A549 (cell line): ENCODE data around the gene LHX2. TPM values are rescaled to one million over a fixed set of nuclear protein-coding genes. Genes with fewer than 3 reads are reported as not detected.

Experiments used
- ATAC-seq, 2 experiments: fragments of 200-7000 bp in 1 of 2; fragments of >200 bp in 1 of 2; cut with Nextera tagmentation in 1 of 2; cut with Tn5 transposase in 1 of 2; 3 replicates each; pipeline versions ENCODE4 v1.8.0 to v1.9.1; 2018 to 2020; ENCODE audit warnings: mild to moderate bottlenecking in 1 of 2, moderate library complexity in 1 of 2
- CTCF ChIA-PET: fragments of 300-600 bp; sonication (Branson Sonifier 250); formaldehyde crosslinking; extraction: SDS; loops from one replicate; lab custom pipeline; 2021; ENCODE audit warnings: antibody characterized with exemption, inconsistent platforms; lab: Yijun Ruan, JAX
- POLR2A ChIA-PET: fragments of 350-600 bp; formaldehyde crosslinking; extraction: SDS; loops from one replicate; lab custom pipeline; 2021; ENCODE audit warnings: antibody characterized with exemption, inconsistent platforms; lab: Yijun Ruan, JAX
- DNase-seq, 2 experiments: peaks; one replicate each; pipeline versions ENCODE4 v3.0.0 to v3.0.0-alpha.2; 2011 to 2016; ENCODE audit warnings: low read depth in 1 of 2, low spot score in 1 of 2
- FAIRE-seq: peaks from 2 replicates; lab custom pipeline; 2011; peaks lifted over from hg19 to GRCh38; lab: Jason Lieb, UNC
- H3K27ac ChIP-seq, 2 experiments: fragments of >200 bp; sonication (Bioruptor Twin); formaldehyde crosslinking; 3 replicates each; pipeline ENCODE4 v1.5.1; 2016 to 2017
- H3K4me1 ChIP-seq: fragments of >200 bp; sonication (Bioruptor Twin); formaldehyde crosslinking; 3 replicates; pipeline ENCODE4 v1.6.1; 2016
- H3K4me2 ChIP-seq: fragments of >200 bp; sonication (Bioruptor Twin); formaldehyde crosslinking; 3 replicates; pipeline ENCODE4 v1.6.1; 2016
- H3K4me3 ChIP-seq: fragments of >200 bp; sonication (Bioruptor Twin); formaldehyde crosslinking; 3 replicates; pipeline ENCODE4 v1.5.1; 2016
- H3K9me3 ChIP-seq: fragments of >200 bp; sonication (Bioruptor Twin); formaldehyde crosslinking; 3 replicates; pipeline ENCODE4 v1.6.1; 2016
- ATOH8 ChIP-seq: fragments of 250-450 bp; sonication (Bioruptor Pico); IDR thresholded peaks from 2 replicates; pipeline ENCODE4 v1.5.0; 2020; ENCODE audit warnings: low read depth, mild to moderate bottlenecking, moderate library complexity
- BHLHE40 ChIP-seq: IDR thresholded peaks from 2 replicates; pipeline ENCODE4 v1.6.1; 2012; ENCODE audit warnings: low read depth, low read length, inconsistent platforms
- CBX2 ChIP-seq: fragments of 200-600 bp; sonication (generic); IDR thresholded peaks from 2 replicates; pipeline ENCODE4 v1.6.1; 2016; ENCODE audit warnings: low read depth, mild to moderate bottlenecking, borderline replicate concordance
- CHD2 ChIP-seq: fragments of 150-350 bp; IDR thresholded peaks from 2 replicates; pipeline ENCODE4 v1.6.1; 2014; ENCODE audit warnings: low read length; ENCODE audit not compliant: partially characterized antibody
- CHD4 ChIP-seq: fragments of 200-600 bp; sonication (generic); IDR thresholded peaks from 2 replicates; pipeline ENCODE4 v1.6.1; 2016; ENCODE audit warnings: antibody characterized with exemption, mild to moderate bottlenecking, borderline replicate concordance
- E2F6 ChIP-seq: IDR thresholded peaks from 2 replicates; pipeline ENCODE4 v1.6.1; 2012; ENCODE audit warnings: low read depth, borderline replicate concordance
- FOSB ChIP-seq: fragments of 250-450 bp; sonication (Bioruptor Pico); IDR thresholded peaks from 2 replicates; pipeline ENCODE4 v1.5.0; 2020; ENCODE audit warnings: mild to moderate bottlenecking, moderate library complexity
- FOXS1 ChIP-seq: fragments of 250-450 bp; sonication (Bioruptor Pico); IDR thresholded peaks from 2 replicates; pipeline ENCODE4 v1.5.0; 2020; ENCODE audit warnings: mild to moderate bottlenecking, moderate library complexity
- HEYL ChIP-seq: fragments of 250-450 bp; sonication (Bioruptor Pico); IDR thresholded peaks from 2 replicates; pipeline ENCODE4 v1.8.0; 2021; ENCODE audit warnings: mild to moderate bottlenecking, moderate library complexity
- HOXA7 ChIP-seq: fragments of 250-450 bp; sonication (Bioruptor Pico); IDR thresholded peaks from 2 replicates; pipeline ENCODE4 v1.5.0; 2020; ENCODE audit warnings: mild to moderate bottlenecking, moderate library complexity
- JUN ChIP-seq, 2 experiments: fragments of >200 bp; sonication (Bioruptor Twin); formaldehyde crosslinking; IDR thresholded peaks; 2 replicates in 1 of 2; 3 replicates in 1 of 2; pipeline ENCODE4 v1.6.1; 2016 to 2017
- MAFK ChIP-seq: fragments of 450-650 bp; IDR thresholded peaks from 2 replicates; pipeline ENCODE4 v1.6.1; 2014; ENCODE audit not compliant: partially characterized antibody
- MYC ChIP-seq: IDR thresholded peaks from 2 replicates; pipeline ENCODE4 v1.6.1; 2012; ENCODE audit warnings: mild to moderate bottlenecking, inconsistent platforms, low read length, improper control_type of control experiment, borderline replicate concordance
- NPAS2 ChIP-seq: fragments of 250-450 bp; sonication (Bioruptor Pico); IDR thresholded peaks from 2 replicates; pipeline ENCODE4 v1.8.0; 2022; ENCODE audit warnings: mild to moderate bottlenecking, moderate library complexity, borderline replicate concordance
- PBX3 ChIP-seq: IDR thresholded peaks from 2 replicates; pipeline ENCODE4 v1.6.1; 2012
- PHF8 ChIP-seq: fragments of 200-600 bp; sonication (generic); IDR thresholded peaks from 2 replicates; pipeline ENCODE4 v1.6.1; 2016; ENCODE audit warnings: low read depth, mild to moderate bottlenecking, antibody characterized with exemption, moderate library complexity, borderline replicate concordance
- POLR2A ChIP-seq: IDR thresholded peaks from 2 replicates; pipeline ENCODE4 v1.6.1; 2012; ENCODE audit warnings: mild to moderate bottlenecking, low read length
- RAD21 ChIP-seq, 2 experiments: fragments of >200 bp in 1 of 2; sonication (Bioruptor Twin) in 1 of 2; formaldehyde crosslinking in 1 of 2; IDR thresholded peaks in 1 of 2; conservative IDR thresholded peaks in 1 of 2; 2 replicates in 1 of 2; 3 replicates in 1 of 2; pipeline ENCODE4 v1.6.1; 2012 to 2018; ENCODE audit warnings: inconsistent platforms in 1 of 2
- RFX5 ChIP-seq: fragments of 450-650 bp; IDR thresholded peaks from 2 replicates; pipeline ENCODE4 v1.7.1; 2014; ENCODE audit warnings: antibody characterized with exemption, mild to moderate bottlenecking, moderate library complexity
- RNF2 ChIP-seq: fragments of 200-600 bp; sonication (generic); IDR thresholded peaks from 2 replicates; pipeline ENCODE4 v1.6.1; 2016; ENCODE audit warnings: low read depth, mild to moderate bottlenecking, antibody characterized with exemption, moderate library complexity, borderline replicate concordance
- TP53 ChIP-seq: fragments of 250-450 bp; sonication (Bioruptor Pico); IDR thresholded peaks from 2 replicates; pipeline ENCODE4 v1.5.0; 2021; ENCODE audit warnings: mild to moderate bottlenecking, moderate library complexity
- ZSCAN20 ChIP-seq: fragments of 250-450 bp; sonication (Bioruptor Pico); IDR thresholded peaks from 2 replicates; pipeline ENCODE4 v1.8.0; 2022; ENCODE audit warnings: mild to moderate bottlenecking, moderate library complexity
- WGBS: methylation state at CpG from one replicate; pipeline ENCODE4 v1.1.6; 2017; ENCODE audit errors: missing lambda C conversion rate; 5-methylcytosine and 5-hydroxymethylcytosine counted together
- polyA plus RNA-seq, 4 experiments: library from polyadenylated mRNA; depleted of rRNA in 3 of 4; stranded (reverse); fragments of >200 nt; fragmentation: RNase III in 1 of 4; extraction: RNeasy Plus Mini Kit Qiagen cat#74134 plus additional on column Dnase treatment in 1 of 4; gene quantifications; 2 replicates in 3 of 4; 3 replicates in 1 of 4; pipeline ENCODE4 v1.2.3, GENCODE V29; 2011 to 2017
- TF ChIP-seq, protein P1 (sequence below): fragments of >200 bp; sonication (Bioruptor Twin); formaldehyde crosslinking; IDR thresholded peaks from 3 replicates; pipeline ENCODE4 v1.6.1; 2016
- TF ChIP-seq, protein P2 (sequence below): fragments of 200-600 bp; sonication (generic); IDR thresholded peaks from 2 replicates; pipeline ENCODE4 v1.6.1; 2016; ENCODE audit warnings: antibody characterized with exemption, mild to moderate bottlenecking, moderate library complexity
- TF ChIP-seq, protein P3 (sequence below): fragments of 150-350 bp; IDR thresholded peaks from 2 replicates; pipeline ENCODE4 v1.6.1; 2014; ENCODE audit warnings: low read depth, mild to moderate bottlenecking, low read length

LHX2 gene
- polyA plus RNA-seq, 2 of the 4 experiments (the other 2 are of a cell fraction): 2.4 to 4.4 TPM

DNA sequence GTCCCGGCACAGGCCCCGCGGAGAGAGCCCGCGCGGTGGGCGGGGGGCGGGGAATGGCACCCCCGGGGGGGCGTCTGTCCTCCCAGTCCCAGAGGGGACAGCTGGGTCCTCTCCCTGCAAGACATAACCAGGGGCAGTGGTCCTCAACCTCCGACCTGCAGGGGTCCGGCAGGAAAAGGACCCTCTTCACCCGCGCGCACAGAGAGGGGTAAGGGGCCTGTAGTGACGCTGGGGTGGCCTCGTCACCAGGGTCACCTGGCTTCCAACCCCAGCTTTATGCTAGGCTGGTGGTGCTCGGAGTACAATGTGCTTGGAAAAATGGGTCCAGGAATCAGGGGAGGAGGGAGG lies 34.2 kb downstream of the LHX2 start:
- Histone ChIP-seq H3K4me3 (no peak overlapping the region), H3K27ac (peak overlapping the region in 1 of 2 experiments; percentile 29; a peak in 1 of 6 replicates)
- DNase-seq: no peak
- WGBS: 96% methylated on average over 5 of the region's 18 CpGs
- no peak for FAIRE-seq
- no peak for ATAC-seq
- TF ChIP-seq MYC (no peak), PHF8 (no peak), NPAS2 (CRISPR knock-in tag) (no peak), JUN (IDR thresholded peaks at IDR 0.05) (no peak), MAFK (no peak), RFX5 (no peak), CHD4 (no peak), PBX3 (no peak), BHLHE40 (no peak), FOSB (CRISPR knock-in tag) (no peak), POLR2A (no peak), RAD21 (conservative IDR thresholded peaks at IDR 0.05 in 1 of 2, IDR thresholded peaks at IDR 0.05 in 1 of 2) (no peak), CHD2 (no peak)
- TF ChIP-seq, protein P1, sequence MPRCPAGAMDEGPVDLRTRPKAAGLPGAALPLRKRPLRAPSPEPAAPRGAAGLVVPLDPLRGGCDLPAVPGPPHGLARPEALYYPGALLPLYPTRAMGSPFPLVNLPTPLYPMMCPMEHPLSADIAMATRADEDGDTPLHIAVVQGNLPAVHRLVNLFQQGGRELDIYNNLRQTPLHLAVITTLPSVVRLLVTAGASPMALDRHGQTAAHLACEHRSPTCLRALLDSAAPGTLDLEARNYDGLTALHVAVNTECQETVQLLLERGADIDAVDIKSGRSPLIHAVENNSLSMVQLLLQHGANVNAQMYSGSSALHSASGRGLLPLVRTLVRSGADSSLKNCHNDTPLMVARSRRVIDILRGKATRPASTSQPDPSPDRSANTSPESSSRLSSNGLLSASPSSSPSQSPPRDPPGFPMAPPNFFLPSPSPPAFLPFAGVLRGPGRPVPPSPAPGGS: no peak
- TF ChIP-seq, protein P2, sequence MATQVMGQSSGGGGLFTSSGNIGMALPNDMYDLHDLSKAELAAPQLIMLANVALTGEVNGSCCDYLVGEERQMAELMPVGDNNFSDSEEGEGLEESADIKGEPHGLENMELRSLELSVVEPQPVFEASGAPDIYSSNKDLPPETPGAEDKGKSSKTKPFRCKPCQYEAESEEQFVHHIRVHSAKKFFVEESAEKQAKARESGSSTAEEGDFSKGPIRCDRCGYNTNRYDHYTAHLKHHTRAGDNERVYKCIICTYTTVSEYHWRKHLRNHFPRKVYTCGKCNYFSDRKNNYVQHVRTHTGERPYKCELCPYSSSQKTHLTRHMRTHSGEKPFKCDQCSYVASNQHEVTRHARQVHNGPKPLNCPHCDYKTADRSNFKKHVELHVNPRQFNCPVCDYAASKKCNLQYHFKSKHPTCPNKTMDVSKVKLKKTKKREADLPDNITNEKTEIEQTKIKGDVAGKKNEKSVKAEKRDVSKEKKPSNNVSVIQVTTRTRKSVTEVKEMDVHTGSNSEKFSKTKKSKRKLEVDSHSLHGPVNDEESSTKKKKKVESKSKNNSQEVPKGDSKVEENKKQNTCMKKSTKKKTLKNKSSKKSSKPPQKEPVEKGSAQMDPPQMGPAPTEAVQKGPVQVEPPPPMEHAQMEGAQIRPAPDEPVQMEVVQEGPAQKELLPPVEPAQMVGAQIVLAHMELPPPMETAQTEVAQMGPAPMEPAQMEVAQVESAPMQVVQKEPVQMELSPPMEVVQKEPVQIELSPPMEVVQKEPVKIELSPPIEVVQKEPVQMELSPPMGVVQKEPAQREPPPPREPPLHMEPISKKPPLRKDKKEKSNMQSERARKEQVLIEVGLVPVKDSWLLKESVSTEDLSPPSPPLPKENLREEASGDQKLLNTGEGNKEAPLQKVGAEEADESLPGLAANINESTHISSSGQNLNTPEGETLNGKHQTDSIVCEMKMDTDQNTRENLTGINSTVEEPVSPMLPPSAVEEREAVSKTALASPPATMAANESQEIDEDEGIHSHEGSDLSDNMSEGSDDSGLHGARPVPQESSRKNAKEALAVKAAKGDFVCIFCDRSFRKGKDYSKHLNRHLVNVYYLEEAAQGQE: no peak
- TF ChIP-seq, all 56 proteins: peak for 0
- H3K4me1 ChIP-seq: peaks cover 6% of the 10 kb centered on the region; the same call in 2 of the 3 replicates
- ChIA-PET POLR2A (no interaction called here), CTCF (interaction anchor here (1.2 kb wide), 1 partner anchor 502 kb away, joined by 3 read pairs; no protein-coding TSS in a partner anchor)
- H3K9me3 ChIP-seq: no peaks in the 10 kb centered on the region
- H3K4me2 ChIP-seq: no peak overlapping the region

GRCh38 chr9:124046189-124046588 lies 34.6 kb downstream of the LHX2 start:
- FAIRE-seq (no peak), DNase-seq (no peak), ATAC-seq (no peak)
- ChIA-PET CTCF (no interaction called here), POLR2A (no interaction called here)
- Histone ChIP-seq H3K27ac (no peak overlapping the region), H3K9me3 (no peaks in the 10 kb centered on the region), H3K4me1 (peaks cover 5% of the 10 kb centered on the region; the same call in 2 of the 3 replicates), H3K4me3 (no peak overlapping the region)
- 94% methylated on average over 10 of the region's 10 CpGs for WGBS
- TF ChIP-seq HOXA7 (CRISPR knock-in tag) (no peak), ZSCAN20 (CRISPR knock-in tag) (no peak), E2F6 (no peak), CBX2 (no peak), ATOH8 (CRISPR knock-in tag) (no peak), POLR2A (no peak), RNF2 (no peak), HEYL (CRISPR knock-in tag) (no peak), NPAS2 (CRISPR knock-in tag) (no peak), TP53 (CRISPR knock-in tag) (no peak), FOXS1 (CRISPR knock-in tag) (no peak)
- TF ChIP-seq, protein P3, sequence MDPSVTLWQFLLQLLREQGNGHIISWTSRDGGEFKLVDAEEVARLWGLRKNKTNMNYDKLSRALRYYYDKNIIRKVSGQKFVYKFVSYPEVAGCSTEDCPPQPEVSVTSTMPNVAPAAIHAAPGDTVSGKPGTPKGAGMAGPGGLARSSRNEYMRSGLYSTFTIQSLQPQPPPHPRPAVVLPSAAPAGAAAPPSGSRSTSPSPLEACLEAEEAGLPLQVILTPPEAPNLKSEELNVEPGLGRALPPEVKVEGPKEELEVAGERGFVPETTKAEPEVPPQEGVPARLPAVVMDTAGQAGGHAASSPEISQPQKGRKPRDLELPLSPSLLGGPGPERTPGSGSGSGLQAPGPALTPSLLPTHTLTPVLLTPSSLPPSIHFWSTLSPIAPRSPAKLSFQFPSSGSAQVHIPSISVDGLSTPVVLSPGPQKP: no peak
- TF ChIP-seq, all 56 proteins: peak for 0
- H3K4me2 ChIP-seq: no peak overlapping the region
